GM18505 (cell line): ENCODE measurements around the gene GULP1.

Experiments used
- ATAC-seq: cut with Tn5 transposase; IDR thresholded peaks from one replicate; pipeline ENCODE4 v1.9.1; 2021; ENCODE audit not compliant: unreplicated experiment
- POLR2A ChIP-seq: IDR thresholded peaks from 4 replicates; pipeline ENCODE4 v1.6.1; 2011; ENCODE audit warnings: borderline replicate concordance; ENCODE audit not compliant: insufficient read depth, insufficient read length; ENCODE audit errors: extremely low read depth

The GULP1 gene

GRCh38 chr2:188434018-188434417, 142.3 kb downstream of the GULP1 start:
- ATAC-seq: no peak
- TF ChIP-seq POLR2A: no peak

GRCh38 chr2:188435115-188435514, 143.4 kb downstream of the GULP1 start:
- ATAC-seq: no peak
- no peak for TF ChIP-seq POLR2A

- no peak for ATAC-seq
- TF ChIP-seq POLR2A: no peak
Measured at GRCh38 chr2:188437537-188437936, 145.9 kb downstream of the GULP1 start.

- no peak for TF ChIP-seq POLR2A
- no peak for ATAC-seq
Measured at GRCh38 chr2:188439986-188440385, 148.3 kb downstream of the GULP1 start.

- no peak for TF ChIP-seq POLR2A
- no peak for ATAC-seq
Measured at GRCh38 chr2:188440849-188441248, 149.2 kb downstream of the GULP1 start.

GRCh38 chr2:188441288-188441947, 149.7 kb downstream of the GULP1 start:
- no peak for ATAC-seq
- no peak for TF ChIP-seq POLR2A

- no peak for ATAC-seq
- no peak for TF ChIP-seq POLR2A
Measured at GRCh38 chr2:188443207-188443606, 151.5 kb downstream of the GULP1 start.

- no peak for ATAC-seq
- TF ChIP-seq POLR2A: no peak
Measured at GRCh38 chr2:188444106-188444835, 152.6 kb downstream of the GULP1 start.

- no peak for TF ChIP-seq POLR2A
Measured at GRCh38 chr2:188449561-188449960, 157.9 kb downstream of the GULP1 start.

GRCh38 chr2:188449971-188450370, 158.3 kb downstream of the GULP1 start:
- no peak for ATAC-seq
- TF ChIP-seq POLR2A: no peak

More at GRCh38 chr2:188449561-188449960, 157.9 kb downstream of the GULP1 start:
- ATAC-seq: no peak

- ATAC-seq: no peak
- no peak for TF ChIP-seq POLR2A
Measured at GRCh38 chr2:188450732-188451483, 159.2 kb downstream of the GULP1 start.

- no peak for TF ChIP-seq POLR2A
- no peak for ATAC-seq
Measured at GRCh38 chr2:188452084-188452483, 160.4 kb downstream of the GULP1 start.

GRCh38 chr2:188456114-188456909, 164.6 kb downstream of the GULP1 start:
- no peak for TF ChIP-seq POLR2A
- no peak for ATAC-seq
